SK-N-SH treated with all-trans-retinoic acid at 6 μM for 48 hours (cell line): Measurements from ENCODE around the gene CHIA.

Experiments used
- ATAC-seq: fragments of 200-7000 bp; cut with Tn5 transposase; 3 replicates; pipeline ENCODE4 v1.9.1; 2020; ENCODE audit warnings: mild to moderate bottlenecking, moderate library complexity
- ARNTL ChIP-seq: fragments of 450-650 bp; formaldehyde crosslinking; IDR thresholded peaks from 2 replicates; pipeline ENCODE4 v1.5.0; 2020; ENCODE audit warnings: low read depth, mild to moderate bottlenecking, moderate library complexity, borderline replicate concordance
- BACH2 ChIP-seq: fragments of 250-450 bp; sonication (Bioruptor Pico); IDR thresholded peaks from 2 replicates; pipeline ENCODE4 v1.9.0; 2021; ENCODE audit warnings: mild to moderate bottlenecking, borderline replicate concordance
- CREB5 ChIP-seq: fragments of 250-450 bp; sonication (Bioruptor Pico); IDR thresholded peaks from 2 replicates; pipeline ENCODE4 v1.5.1; 2020; ENCODE audit warnings: low read depth, mild to moderate bottlenecking, moderate library complexity
- ESRRG ChIP-seq: fragments of 250-450 bp; sonication (Bioruptor Pico); IDR thresholded peaks from 2 replicates; pipeline ENCODE4 v1.6.1; 2021; ENCODE audit warnings: mild to moderate bottlenecking
- GLIS3 ChIP-seq: fragments of 250-450 bp; sonication (Bioruptor Pico); IDR thresholded peaks from 2 replicates; pipeline ENCODE4 v1.5.0; 2020; ENCODE audit warnings: mild to moderate bottlenecking, moderate library complexity
- ISL1 ChIP-seq: fragments of 250-450 bp; sonication (Bioruptor Pico); IDR thresholded peaks from 2 replicates; pipeline ENCODE4 v2.1.2; 2022; ENCODE audit warnings: mild to moderate bottlenecking, moderate library complexity
- OSR1 ChIP-seq: fragments of 250-450 bp; sonication (Bioruptor Pico); IDR thresholded peaks from 2 replicates; pipeline ENCODE4 v1.8.0; 2022; ENCODE audit warnings: moderate library complexity, mild to moderate bottlenecking, inconsistent platforms
- PPARA ChIP-seq: fragments of 250-450 bp; sonication (Bioruptor Pico); IDR thresholded peaks from 2 replicates; pipeline ENCODE4 v1.5.0; 2020; ENCODE audit warnings: mild to moderate bottlenecking, borderline replicate concordance
- RARB ChIP-seq: fragments of 250-450 bp; sonication (Bioruptor Pico); IDR thresholded peaks from 2 replicates; pipeline ENCODE4 v1.8.0; 2021; ENCODE audit warnings: mild to moderate bottlenecking, moderate library complexity
- SNAI2 ChIP-seq: fragments of 250-450 bp; sonication (Bioruptor Pico); IDR thresholded peaks from 2 replicates; pipeline ENCODE4 v1.5.0; 2020; ENCODE audit warnings: mild to moderate bottlenecking, moderate library complexity
- TCF4 ChIP-seq: fragments of 250-450 bp; sonication (Bioruptor Pico); IDR thresholded peaks from 2 replicates; pipeline ENCODE4 v1.8.0; 2021; ENCODE audit warnings: mild to moderate bottlenecking, moderate library complexity, borderline replicate concordance
- TOX ChIP-seq: fragments of 250-450 bp; sonication (Bioruptor Pico); IDR thresholded peaks from 2 replicates; pipeline ENCODE4 v1.8.0; 2021; ENCODE audit warnings: mild to moderate bottlenecking, moderate library complexity, borderline replicate concordance
- TSHZ2 ChIP-seq: fragments of 250-450 bp; sonication (Bioruptor Pico); IDR thresholded peaks from 2 replicates; pipeline ENCODE4 v1.5.0; 2020; ENCODE audit warnings: mild to moderate bottlenecking, moderate library complexity
- ZC3H10 ChIP-seq: fragments of 250-450 bp; sonication (Bioruptor Pico); IDR thresholded peaks from 2 replicates; pipeline ENCODE4 v1.5.1; 2021; ENCODE audit warnings: mild to moderate bottlenecking, moderate library complexity
- ZFP3 ChIP-seq: fragments of 250-450 bp; sonication (Bioruptor Pico); IDR thresholded peaks from 2 replicates; pipeline ENCODE4 v1.5.0; 2020; ENCODE audit warnings: mild to moderate bottlenecking, moderate library complexity
- ZFP30 ChIP-seq: fragments of 450-650 bp; formaldehyde crosslinking; IDR thresholded peaks from 2 replicates; pipeline ENCODE4 v1.5.0; 2022; ENCODE audit warnings: mild to moderate bottlenecking, moderate library complexity
- ZNF565 ChIP-seq: fragments of 450-650 bp; formaldehyde crosslinking; conservative IDR thresholded peaks from 2 replicates; pipeline ENCODE4 v1.5.0; 2020; ENCODE audit warnings: low read depth, mild to moderate bottlenecking, moderate library complexity
- ZNF70 ChIP-seq: fragments of 450-650 bp; formaldehyde crosslinking; IDR thresholded peaks from 2 replicates; pipeline ENCODE4 v1.5.0; 2020; ENCODE audit warnings: mild to moderate bottlenecking, moderate library complexity
- ZNF8 ChIP-seq: fragments of 450-650 bp; formaldehyde crosslinking; IDR thresholded peaks from 2 replicates; pipeline ENCODE4 v1.5.0; 2020; ENCODE audit warnings: mild to moderate bottlenecking, moderate library complexity
- TF ChIP-seq, protein P1 (sequence below): fragments of 250-450 bp; sonication (Bioruptor Pico); IDR thresholded peaks from 2 replicates; pipeline ENCODE4 v1.5.1; 2021; ENCODE audit warnings: mild to moderate bottlenecking, moderate library complexity
- TF ChIP-seq, protein P2 (sequence below): fragments of 250-450 bp; sonication (Bioruptor Pico); IDR thresholded peaks from 2 replicates; pipeline ENCODE4 v1.8.0; 2021; ENCODE audit warnings: low read depth, mild to moderate bottlenecking, moderate library complexity, borderline replicate concordance
- TF ChIP-seq, protein P3 (sequence below): fragments of 250-450 bp; sonication (Bioruptor Pico); IDR thresholded peaks from 2 replicates; pipeline ENCODE4 v1.8.0; 2020; ENCODE audit warnings: mild to moderate bottlenecking, moderate library complexity, borderline replicate concordance

The CHIA gene

DNA sequence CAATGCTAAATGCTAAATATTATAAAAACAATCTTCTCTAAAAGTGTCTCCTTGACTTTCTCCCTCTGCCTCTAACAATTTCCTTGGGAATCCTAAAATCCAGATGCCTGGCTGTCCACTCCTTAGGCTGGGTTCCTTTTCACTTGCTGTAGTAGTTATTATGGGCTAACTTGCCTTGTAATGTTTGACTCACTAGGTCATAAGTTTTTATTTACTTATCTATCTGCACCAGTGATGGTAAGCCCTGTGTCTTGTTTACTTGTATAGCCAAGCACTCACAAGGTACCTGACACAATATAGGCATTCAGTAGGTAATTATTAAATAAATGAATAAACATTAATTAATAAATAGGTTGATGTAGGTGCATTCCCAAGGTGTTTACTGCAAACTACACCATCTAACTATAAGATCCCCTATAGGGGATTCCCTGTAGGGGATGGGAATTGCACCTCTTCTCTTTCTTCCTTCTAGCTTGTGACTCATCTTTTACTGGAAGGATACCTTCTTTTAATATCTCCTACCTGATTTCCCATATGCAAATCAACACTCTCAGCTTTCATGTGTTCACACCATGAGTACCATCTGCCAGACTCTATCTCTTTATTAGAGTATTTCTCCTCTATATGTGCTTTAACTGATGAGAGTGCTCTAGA lies 14.7 kb upstream of the CHIA start:
- TF ChIP-seq RARB (CRISPR knock-in tag) (no peak), OSR1 (no peak), TSHZ2 (no peak), ZFP30 (CRISPR knock-in tag) (no peak), ISL1 (no peak), BACH2 (CRISPR knock-in tag) (no peak), ZNF8 (CRISPR knock-in tag) (no peak), TOX (CRISPR knock-in tag) (no peak), ZFP3 (CRISPR knock-in tag) (no peak), ZNF70 (no peak), ZNF565 (CRISPR knock-in tag) (no peak)
- no peak for ATAC-seq

- TF ChIP-seq, protein P1, sequence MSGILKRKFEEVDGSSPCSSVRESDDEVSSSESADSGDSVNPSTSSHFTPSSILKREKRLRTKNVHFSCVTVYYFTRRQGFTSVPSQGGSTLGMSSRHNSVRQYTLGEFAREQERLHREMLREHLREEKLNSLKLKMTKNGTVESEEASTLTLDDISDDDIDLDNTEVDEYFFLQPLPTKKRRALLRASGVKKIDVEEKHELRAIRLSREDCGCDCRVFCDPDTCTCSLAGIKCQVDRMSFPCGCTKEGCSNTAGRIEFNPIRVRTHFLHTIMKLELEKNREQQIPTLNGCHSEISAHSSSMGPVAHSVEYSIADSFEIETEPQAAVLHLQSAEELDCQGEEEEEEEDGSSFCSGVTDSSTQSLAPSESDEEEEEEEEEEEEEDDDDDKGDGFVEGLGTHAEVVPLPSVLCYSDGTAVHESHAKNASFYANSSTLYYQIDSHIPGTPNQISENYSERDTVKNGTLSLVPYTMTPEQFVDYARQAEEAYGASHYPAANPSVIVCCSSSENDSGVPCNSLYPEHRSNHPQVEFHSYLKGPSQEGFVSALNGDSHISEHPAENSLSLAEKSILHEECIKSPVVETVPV (CRISPR knock-in tag), result no peak
- no peak for TF ChIP-seq ZNF565 (CRISPR knock-in tag)
- TF ChIP-seq CREB5 (CRISPR knock-in tag), result no peak
- no peak for TF ChIP-seq ARNTL (CRISPR knock-in tag)
- TF ChIP-seq ZNF8 (CRISPR knock-in tag), result no peak
- no peak for TF ChIP-seq TCF4 (CRISPR knock-in tag)
- ATAC-seq, result no peak
Measured at GRCh38 chr1:111279144-111279543, 11.5 kb upstream of the CHIA start.

DNA sequence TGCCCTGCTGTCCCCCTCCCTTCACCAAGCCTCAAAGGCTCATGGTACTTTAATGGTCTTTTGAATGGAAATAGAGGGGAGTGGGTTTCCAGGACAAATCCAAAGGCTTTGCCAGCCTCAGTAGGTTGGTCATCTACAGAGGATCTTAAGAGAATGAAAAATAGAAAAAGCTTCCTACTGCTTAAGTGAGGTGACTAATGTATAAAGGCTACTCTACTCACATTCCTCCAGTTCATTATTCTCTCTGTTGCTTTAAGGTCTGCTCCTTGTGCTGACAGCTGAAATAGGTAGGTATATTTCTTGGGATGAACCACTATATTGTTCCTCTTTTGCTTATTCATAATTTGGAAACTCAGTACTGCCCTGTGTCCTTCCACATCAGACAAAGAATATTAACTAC lies 10.4 kb upstream of the CHIA start:
- ATAC-seq, result no peak
- TF ChIP-seq TCF4 (CRISPR knock-in tag) (no peak), ZNF8 (CRISPR knock-in tag) (no peak), ZFP3 (CRISPR knock-in tag) (no peak), OSR1 (no peak), ARNTL (CRISPR knock-in tag) (no peak), ZNF70 (no peak), ZFP30 (CRISPR knock-in tag) (no peak), ESRRG (no peak), ZNF565 (CRISPR knock-in tag) (no peak), ISL1 (no peak), RARB (CRISPR knock-in tag) (no peak), ZC3H10 (CRISPR knock-in tag) (no peak)
- TF ChIP-seq, protein P1 (CRISPR knock-in tag), result no peak
- TF ChIP-seq, protein P2, sequence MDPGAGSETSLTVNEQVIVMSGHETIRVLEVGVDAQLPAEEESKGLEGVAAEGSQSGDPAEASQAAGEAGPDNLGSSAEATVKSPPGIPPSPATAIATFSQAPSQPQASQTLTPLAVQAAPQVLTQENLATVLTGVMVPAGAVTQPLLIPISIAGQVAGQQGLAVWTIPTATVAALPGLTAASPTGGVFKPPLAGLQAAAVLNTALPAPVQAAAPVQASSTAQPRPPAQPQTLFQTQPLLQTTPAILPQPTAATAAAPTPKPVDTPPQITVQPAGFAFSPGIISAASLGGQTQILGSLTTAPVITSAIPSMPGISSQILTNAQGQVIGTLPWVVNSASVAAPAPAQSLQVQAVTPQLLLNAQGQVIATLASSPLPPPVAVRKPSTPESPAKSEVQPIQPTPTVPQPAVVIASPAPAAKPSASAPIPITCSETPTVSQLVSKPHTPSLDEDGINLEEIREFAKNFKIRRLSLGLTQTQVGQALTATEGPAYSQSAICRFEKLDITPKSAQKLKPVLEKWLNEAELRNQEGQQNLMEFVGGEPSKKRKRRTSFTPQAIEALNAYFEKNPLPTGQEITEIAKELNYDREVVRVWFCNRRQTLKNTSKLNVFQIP (CRISPR knock-in tag), result no peak

DNA sequence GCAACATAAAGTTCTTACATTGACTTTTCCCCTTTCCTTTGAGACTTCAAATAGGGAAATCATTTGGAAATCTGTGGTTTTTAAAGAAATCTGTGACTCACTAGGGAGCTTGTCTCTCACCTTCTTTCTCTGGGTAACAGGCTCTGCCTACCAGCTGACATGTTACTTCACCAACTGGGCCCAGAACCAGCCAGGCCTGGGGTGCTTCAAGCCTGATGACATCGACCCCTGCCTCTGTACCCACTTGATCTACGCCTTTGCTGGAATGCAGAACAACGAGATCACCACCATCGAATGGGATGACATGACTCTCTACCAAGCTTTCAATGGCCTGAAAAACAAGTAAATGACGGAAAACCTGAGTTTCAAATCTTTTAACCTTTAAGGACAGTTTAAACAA lies 9.2 kb upstream of the CHIA start:
- ATAC-seq, result no peak
- TF ChIP-seq ESRRG (no peak), PPARA (CRISPR knock-in tag) (no peak), GLIS3 (CRISPR knock-in tag) (no peak), ARNTL (CRISPR knock-in tag) (no peak), ZC3H10 (CRISPR knock-in tag) (no peak), ZFP30 (CRISPR knock-in tag) (no peak), TOX (CRISPR knock-in tag) (no peak), ISL1 (no peak), OSR1 (no peak), SNAI2 (CRISPR knock-in tag) (no peak), BACH2 (CRISPR knock-in tag) (no peak), ZFP3 (CRISPR knock-in tag) (no peak)
- TF ChIP-seq, protein P3, sequence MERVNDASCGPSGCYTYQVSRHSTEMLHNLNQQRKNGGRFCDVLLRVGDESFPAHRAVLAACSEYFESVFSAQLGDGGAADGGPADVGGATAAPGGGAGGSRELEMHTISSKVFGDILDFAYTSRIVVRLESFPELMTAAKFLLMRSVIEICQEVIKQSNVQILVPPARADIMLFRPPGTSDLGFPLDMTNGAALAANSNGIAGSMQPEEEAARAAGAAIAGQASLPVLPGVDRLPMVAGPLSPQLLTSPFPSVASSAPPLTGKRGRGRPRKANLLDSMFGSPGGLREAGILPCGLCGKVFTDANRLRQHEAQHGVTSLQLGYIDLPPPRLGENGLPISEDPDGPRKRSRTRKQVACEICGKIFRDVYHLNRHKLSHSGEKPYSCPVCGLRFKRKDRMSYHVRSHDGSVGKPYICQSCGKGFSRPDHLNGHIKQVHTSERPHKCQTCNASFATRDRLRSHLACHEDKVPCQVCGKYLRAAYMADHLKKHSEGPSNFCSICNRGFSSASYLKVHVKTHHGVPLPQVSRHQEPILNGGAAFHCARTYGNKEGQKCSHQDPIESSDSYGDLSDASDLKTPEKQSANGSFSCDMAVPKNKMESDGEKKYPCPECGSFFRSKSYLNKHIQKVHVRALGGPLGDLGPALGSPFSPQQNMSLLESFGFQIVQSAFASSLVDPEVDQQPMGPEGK (CRISPR knock-in tag), result no peak
- TF ChIP-seq, protein P1 (CRISPR knock-in tag), result no peak
